Measurements from ENCODE around the gene RPGRIP1L.
"Not testable (repeated sequence)": the region's sequence is repeated elsewhere in the genome, so short reads cannot be mapped to it uniquely, and the experiment has no call there.

Gene RPGRIP1L

DNA sequence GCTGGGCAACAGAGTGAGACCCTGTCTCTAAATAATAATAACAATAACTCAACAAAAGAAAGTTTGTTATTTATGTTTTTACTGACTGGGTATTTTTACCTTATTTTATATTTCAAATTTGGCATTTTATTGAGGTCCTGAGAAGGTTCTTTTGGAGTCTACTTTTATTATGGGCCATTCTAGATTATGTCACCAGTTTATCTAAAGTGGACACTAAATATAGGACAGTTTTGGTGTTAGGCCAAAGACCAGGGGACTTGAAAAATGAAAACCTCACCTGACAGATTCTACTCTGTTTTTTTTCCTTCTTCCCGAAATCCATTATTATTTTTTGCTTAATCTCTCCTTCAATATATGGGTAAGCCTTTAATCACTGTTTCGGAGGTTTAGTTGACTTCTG is 8.4 kb upstream of the RPGRIP1L start:
- DNase-seq (ENCODE audit: low read depth), result no peak

DNA sequence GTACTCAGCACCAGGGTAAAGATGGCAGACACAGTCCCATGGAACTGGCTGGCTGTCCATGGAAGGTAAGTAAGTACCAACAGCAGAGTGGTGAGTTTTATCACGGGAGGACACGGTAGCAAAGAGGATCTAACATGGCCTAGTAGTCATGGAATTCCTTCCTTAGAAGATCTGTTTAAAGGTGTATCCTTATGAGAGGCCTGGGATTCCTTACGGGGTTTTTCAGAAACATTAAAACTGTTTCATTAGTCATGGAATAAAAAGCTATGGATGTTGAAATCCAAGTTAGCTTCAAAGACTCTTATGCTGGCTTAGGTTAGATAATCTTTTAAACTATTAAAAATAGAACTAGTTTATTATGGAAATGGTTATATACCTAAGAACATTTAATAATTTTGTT is 7.7 kb upstream of the RPGRIP1L start:
- DNase-seq (ENCODE audit: low read depth), result peak; percentile 53

DNA sequence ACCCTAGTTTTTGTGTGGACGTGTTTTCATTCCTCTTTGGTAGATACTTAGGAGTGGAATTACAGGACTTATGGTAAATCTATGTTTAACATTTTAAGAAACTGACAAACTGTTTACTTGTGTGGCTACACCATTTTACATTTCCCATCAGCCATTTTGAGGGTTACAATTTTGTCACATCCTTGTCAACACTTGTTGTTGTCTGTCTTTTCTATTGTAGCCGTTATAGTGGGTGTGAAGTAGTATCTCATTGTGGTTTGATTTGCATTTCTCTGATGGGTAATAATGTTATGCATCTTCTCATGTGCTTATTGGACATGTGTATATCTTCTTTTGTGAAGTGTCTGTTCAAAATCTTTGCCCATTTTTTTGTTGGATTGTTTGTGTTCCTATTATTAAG is 4.8 kb upstream of the RPGRIP1L start:
- DNase-seq (ENCODE audit: low read depth), result no peak

DNA sequence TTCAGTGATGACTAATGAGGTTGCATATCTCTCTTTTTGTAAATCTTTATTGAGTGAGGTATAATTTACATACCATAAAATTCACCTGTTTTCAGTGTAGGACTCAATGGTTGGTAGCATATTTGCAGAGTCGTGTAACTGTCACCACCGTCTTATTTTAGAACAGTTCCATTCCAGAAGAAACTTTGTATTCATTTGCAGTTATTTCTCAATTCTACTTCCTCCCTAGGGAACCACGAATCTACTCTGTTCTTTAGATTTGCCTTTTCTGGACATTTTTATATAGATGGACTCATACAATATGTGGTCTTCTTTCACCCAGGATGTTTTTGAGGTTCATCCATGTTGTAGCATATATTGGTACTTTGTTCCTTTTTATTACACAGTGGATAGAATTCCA is 4.0 kb upstream of the RPGRIP1L start:
- DNase-seq (ENCODE audit: low read depth), result no peak

DNA sequence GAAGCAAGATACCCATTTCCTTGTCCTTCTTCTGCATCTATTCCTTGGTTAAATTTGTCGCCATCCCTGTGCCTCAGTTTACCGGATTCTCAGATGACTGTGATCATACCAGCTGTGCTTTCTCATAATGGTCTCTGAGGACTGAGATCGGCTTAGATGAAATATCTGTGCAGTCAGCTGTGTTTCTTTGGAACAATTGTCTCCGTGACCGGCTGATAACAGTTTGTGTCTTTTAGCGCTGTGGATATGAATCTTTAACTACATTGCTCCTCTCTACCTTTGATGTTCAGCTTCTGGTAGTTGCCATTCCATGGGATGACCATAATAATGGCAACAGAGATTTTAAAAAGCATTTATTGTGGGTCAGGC is 770 bp upstream of the RPGRIP1L start:
- DNase-seq (ENCODE audit: low read depth), result no peak

DNA sequence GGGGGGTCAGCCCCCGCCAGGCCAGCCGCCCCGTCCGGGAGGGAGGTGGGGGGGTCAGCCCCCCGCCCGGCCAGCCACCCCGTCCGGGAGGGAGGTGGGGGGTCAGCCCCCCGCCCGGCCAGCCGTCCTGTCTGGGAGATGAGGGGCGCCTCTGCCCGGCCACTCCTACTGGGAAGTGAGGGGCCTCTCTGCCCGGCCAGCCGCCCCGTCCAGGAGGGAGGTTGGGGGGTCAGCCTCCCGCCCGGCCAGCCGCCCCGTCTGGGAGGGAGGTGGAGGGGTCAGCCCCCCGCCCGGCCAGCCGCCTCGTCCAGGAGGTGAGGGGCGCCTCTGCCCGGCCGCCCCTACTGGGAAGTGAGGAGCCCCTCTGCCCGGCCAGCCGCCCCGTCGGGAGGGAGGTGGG is 5.4 kb downstream of the RPGRIP1L start:
- DNase-seq (ENCODE audit: low read depth), result not testable (repeated sequence)

DNA sequence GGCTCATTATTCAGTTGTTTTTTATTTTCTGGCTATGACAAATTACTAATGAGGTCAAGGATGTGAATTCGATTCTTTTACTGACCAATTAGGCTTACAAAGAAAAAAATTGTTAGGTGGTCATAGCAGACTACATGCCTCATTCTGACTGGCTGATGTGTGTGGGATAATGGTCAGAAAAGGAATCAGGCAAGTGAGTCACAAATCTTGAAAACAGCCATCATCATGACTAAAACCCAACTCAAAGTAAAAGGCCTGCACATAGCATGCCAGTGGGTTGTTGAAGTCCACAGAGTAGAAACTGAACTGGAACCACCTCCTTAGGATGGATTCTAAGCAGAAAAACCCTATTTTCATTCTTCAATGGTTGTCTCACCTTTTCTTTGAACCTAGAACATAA is 8.6 kb downstream of the RPGRIP1L start:
- DNase-seq (ENCODE audit: low read depth), result peak; percentile 78

DNA sequence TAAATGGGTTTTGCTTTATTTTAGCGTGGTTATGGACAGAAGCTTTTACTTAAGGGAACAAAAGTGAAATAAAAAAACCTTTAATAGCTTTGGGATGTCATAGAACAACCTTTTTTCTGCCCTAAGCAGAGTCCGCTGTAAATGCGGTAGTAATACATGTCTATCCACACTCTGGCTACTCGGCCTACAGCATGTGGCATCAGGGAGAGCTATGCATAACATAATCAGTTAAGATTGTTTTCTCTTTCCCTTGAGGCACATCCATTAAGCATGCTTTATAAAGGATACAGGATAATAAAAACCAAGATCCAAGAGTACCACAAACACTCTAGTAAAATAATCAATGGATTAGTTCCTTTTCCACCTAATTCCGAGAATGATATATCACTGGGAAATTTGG is 10.3 kb downstream of the RPGRIP1L start:
- no peak for DNase-seq (ENCODE audit: low read depth)

DNA sequence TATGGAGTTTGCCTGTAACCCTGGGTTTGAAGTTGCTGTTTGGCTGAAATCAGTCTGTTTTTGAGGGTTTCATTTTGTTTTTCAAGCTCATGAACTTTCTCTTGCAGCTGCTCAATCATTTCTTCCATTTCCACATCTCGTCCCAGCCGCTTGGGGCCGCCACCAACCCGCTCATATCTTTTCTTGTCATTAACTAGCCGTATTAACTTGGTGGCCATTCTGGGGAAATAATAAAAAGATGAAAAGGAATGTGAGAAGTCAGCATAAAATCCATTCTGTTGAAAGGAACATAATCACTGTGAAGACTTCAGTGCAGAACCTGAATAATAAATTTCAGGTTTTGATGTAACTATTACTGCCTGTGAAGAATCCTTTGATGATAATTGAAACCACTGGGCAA is 11.5 kb downstream of the RPGRIP1L start:
- DNase-seq (ENCODE audit: low read depth), result no peak

DNA sequence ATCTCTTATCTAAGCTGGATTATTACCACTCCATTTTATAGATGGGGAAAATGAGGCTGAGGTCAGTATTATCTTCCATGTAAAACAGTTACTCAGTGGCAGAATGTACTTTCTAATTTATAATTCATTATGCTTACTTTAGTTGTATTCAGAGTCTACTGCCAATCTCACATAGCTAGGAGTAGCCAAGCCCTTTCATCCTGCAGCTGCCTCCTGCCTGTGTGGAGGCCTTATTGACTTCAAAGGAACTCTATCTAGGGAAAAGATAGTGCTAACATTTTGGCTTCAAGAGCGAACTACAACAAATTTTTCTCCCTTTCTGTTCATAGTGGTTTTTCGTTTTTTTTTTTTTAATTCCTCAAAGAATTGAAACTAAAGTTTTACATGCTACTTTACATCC is 12.9 kb downstream of the RPGRIP1L start:
- DNase-seq (ENCODE audit: low read depth), result no peak

DNA sequence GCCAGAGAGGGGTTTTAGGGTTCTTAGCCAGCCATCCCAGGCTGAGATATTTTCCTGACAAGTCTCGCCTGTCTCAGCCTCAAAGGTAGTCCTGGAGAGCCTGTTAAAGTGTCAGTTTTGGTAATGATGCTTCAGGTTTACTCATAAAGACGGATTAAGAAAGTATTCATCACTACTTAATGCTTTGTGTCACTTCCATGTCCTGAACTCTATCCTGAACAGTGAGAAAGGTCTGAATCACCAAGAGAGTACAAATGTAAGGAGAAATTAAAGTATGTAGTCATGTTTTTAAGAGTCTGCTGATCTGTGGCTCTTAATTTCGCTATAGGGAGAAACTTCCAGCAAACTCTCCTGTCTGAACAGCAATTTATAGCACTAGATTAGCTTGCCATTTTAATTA is 14.0 kb downstream of the RPGRIP1L start:
- peak; percentile 24 for DNase-seq (ENCODE audit: low read depth)

DNA sequence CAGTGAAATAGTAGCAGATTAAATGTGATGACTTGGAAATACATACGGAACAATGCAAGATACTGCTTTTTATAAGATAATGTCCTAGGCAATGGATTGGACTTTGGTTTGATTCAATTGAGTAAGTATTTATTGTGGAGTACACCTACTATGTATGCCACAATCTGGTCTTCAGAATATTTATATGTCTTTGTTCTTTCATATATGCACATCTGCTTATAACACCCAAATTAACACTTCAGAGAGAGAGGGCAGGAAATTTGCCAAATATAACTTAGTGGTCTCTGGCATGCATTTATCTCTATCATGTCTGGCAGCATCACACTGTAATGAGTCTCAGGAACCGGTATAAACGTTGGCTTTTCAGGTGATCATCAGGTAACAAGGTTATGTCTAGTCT is 16.9 kb downstream of the RPGRIP1L start:
- no peak for DNase-seq (ENCODE audit: low read depth)

DNA sequence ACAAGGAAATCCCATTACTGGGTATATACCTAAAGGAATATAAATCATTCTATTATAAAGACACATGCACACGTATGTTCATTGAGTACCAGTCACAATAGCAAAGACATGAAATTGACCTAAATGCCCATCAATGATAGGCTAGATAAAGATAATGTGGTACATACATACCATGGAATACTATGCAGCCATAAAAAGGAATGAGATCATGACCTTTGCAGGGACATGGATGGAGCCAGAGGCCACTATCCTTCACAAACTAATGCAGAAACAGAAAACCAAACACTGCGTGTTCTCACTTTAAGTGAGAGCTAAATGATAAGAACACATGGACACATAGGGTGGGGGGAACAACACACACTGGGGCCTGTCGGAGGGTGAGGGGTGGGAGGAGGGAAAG is 18.3 kb downstream of the RPGRIP1L start:
- not testable (repeated sequence) for DNase-seq (ENCODE audit: low read depth)

DNA sequence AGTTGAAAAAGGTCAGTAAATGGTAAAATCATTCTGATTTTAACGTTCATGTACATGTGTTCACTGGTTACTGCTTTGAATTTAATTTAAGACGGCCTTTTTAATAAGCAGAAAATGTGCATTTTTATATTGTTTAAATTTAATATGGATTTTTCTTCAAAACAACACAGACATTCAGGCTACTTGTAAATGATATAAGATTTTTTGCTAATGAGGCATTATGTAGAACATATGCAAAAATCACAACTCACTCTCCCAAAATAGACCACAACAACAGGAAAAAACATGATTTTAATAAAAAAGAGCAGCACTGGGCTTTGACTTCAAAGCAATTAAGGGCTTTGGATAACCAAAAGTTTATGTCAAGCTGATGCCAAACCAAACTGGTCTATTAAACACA is 22.3 kb downstream of the RPGRIP1L start:
- no peak for DNase-seq (ENCODE audit: low read depth)

DNA sequence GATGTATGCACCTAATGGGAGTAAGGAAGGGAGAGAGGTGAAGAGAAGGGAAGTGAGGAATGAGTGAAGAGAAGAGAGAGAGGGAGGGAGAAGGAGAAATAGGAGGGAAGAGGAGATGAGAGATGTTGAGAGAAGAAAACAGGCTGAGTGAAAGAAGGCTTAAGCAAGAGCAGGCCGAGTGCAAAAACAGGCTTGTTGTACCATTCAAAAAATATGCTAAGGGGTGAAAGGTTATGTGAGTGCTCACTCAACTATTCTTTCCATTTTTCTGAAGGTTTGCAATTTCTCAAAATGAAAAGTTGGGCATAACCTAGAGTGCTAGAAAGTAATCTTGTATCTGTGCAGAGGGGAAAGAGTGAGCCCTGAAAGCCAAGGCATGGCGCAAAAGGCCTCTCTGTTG is 22.9 kb downstream of the RPGRIP1L start:
- no peak for DNase-seq (ENCODE audit: low read depth)

DNA sequence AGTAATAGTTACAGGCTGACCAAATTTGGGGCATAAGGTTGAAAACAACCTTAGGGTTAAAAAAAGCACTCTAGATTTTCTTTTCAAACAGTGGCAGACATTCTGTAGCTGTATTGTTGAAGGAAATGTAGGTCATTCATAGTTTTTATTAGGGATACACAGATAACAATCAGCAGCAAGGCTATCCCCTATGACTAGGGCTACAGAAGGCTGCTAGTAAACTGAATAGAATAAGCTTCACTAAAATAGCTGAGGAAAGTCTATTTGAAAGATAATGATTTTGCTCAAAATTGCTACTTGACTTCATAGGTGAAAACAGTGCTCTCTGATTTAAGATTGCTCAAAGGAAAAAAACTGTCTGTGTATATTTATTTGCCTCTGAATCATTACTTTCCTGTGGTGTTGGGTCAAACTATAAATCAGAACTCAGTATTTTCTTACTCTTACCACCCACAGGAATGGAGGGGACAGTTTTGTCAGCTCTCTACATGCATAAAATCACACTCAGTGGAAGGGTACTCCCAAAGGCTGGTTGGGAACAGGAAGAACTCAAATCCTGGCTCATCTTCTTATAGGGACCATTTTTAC is 24.8 kb downstream of the RPGRIP1L start:
- peak; percentile 9 for DNase-seq (ENCODE audit: low read depth)

DNA sequence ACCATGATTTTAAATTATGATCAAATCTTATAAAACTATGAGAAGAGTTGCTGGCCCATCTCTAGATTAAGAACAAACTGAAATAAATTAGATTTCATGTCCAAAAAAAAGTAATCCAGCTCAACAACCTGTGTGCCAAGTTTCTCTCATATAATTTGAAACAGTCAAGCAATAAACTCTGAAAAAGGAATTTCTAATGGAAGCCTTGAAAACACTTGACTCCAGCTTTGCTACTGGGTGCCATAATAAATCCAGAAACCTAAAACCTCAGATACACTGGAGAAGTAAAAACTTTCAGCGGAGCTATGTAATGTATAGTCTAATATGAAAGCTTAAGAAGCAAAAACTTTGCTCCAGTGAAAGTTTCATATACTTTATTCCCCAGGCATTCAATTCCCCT is 25.5 kb downstream of the RPGRIP1L start:
- DNase-seq (ENCODE audit: low read depth), result no peak

DNA sequence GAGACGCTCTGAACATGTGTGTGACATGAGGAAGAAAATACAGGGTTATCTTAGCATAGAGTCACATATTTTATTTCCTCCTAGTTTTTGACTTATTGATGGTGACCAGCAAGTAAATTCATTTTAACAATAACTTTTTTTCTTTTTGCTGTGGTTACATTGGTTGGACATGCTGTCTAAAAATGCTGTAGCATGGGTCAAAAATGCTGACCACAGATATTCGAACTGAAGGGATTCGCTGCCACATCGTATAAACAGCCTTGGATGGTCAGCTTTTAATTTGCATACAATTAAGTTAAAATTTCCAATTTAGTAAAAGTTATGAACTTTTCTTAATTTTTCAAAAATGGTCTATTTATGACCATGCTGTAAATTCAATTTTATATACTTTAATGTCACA is 30.5 kb downstream of the RPGRIP1L start:
- no peak for DNase-seq (ENCODE audit: low read depth)

DNA sequence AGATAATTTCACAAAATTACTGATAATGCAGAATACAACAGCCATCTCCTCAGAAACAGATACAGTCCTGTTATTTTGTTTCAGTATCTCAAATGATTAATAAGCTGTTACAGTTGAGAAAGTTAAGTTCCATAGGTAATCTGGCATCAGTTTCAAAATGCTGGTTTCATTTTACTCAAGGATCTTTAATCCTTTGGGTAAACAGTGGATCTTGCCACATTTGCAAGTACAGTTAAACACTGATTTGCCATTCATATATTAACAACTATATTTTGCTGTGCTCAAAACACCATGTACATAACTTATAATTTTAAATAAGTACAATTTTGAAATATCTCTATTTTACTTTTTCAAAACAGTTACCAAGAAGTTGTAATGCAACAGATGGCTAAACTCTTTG is 31.2 kb downstream of the RPGRIP1L start:
- peak; percentile 39 for DNase-seq (ENCODE audit: low read depth)

DNA sequence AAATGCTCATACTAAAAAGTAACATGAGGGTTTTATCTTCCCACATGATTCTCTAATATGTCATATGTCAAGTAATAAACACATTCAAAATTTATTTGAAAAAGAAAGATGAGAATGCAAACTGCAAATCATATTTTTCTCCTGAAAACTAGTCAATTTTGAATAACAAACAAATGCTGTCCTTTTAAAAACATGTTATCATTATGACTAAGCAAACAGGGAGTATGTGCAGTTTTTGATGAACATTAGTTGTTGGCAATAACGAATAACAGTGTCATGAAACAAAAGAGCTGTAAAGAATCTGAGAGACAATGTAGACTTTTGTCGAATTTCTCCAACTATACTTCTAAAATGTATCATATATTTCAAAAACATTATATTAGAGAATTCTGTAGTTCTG is 34.8 kb downstream of the RPGRIP1L start:
- no peak for DNase-seq (ENCODE audit: low read depth)

DNA sequence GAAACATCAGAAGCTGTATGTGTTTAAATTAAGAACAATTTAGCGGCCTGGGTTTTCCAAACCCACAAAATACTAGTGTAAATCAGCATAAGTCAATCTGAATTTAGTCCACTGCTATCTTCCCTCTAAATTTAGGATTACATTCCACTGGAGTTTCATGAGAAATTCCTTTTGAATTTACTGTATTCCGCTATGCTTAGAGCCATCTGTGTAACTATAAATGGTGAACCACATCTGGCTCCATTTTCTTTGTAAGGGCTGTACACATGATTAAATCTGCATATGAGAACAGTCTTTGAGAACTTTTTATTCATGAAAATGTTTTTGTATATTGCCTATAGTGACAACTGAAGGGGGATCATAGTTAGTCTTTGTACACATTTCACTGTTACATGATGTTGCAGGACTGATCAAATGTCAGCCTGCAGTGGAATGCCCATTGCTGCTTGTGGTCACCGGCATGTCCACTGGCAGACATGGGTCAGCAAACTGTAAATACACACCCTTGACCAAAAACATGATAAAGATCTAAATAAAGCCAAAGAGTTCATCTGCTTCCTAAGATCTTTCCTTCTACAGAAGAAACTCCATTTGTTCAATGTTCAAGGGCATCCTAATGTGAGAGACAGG is 36.8 kb downstream of the RPGRIP1L start:
- no peak for DNase-seq (ENCODE audit: low read depth)

DNA sequence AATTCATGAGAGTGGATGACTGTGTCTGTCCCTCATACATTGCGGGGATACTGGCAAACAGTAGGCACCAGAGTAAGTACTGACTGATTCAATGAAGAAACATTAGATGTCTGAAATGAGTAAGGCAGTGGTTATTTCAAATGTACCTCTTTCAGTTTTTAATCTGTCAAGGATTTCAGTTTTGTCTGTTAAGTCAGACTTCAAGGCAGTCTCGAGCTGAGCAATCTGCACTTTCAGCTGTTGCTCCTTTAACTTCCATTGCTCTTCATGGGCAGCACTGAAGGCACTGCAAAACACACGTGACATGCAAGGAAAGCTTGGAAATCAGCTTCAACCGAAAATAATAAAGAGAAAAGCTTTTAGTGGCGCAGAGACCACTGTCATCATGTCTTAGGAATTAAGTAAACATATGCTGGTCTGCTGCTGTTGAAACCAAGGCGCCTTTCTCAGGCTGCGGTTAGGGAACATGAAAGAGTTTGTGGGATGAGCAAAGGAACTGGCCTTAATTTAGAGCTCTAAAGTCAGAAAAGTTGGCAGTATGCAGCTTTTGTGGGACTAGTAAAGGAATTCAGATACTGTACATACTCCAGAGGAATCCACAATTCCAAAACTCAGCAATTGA is 38.8 kb downstream of the RPGRIP1L start:
- DNase-seq (ENCODE audit: low read depth), result peak; percentile 93

DNA sequence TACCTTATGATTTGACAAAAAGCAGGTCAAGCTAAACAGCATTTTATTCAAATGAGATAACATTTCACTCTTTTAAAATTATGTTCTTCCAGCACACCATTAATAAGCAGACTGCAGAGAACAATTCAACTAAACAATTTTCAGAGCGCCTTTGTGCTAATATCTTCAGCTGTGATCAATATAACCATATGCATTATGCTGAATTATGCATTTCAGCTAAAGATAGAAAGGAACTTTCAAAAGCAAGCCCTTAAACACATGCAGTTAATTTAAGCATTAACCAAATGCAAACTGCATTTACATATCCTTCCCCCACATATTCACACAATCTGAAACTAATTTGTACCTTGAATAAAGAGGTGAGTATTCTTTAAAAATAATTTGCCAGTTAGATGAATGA is 41.6 kb downstream of the RPGRIP1L start:
- no peak for DNase-seq (ENCODE audit: low read depth)

DNA sequence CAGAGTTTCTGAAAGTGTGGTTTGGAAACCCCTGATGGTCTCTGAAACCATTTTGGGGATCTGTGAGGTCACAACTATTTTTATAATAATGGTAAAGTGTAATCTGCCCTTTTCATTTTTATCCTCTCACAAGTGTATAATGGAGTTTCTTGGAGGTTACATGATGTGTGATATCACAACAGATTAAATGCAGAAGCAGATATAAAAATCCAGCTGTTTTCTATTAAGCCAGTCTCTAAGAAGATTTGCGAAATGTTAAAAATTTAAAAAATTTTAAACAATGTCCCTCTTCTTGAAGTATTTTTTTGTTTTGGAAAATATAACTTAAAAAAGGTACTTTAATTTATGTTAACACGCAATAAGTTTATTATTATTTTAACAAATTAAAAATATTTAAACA is 48.7 kb downstream of the RPGRIP1L start:
- no peak for DNase-seq (ENCODE audit: low read depth)
